ENCODE measurements around the gene METTL3. TPM values are rescaled to one million over a fixed set of nuclear protein-coding genes. Genes with fewer than 3 reads are reported as not detected.

The METTL3 gene
- total and polyA plus RNA-seq, 2 of the 13 experiments (the other 11 are each of a cell fraction or from before 2014, with no cell fraction given) = 123 to 130 TPM

DNA sequence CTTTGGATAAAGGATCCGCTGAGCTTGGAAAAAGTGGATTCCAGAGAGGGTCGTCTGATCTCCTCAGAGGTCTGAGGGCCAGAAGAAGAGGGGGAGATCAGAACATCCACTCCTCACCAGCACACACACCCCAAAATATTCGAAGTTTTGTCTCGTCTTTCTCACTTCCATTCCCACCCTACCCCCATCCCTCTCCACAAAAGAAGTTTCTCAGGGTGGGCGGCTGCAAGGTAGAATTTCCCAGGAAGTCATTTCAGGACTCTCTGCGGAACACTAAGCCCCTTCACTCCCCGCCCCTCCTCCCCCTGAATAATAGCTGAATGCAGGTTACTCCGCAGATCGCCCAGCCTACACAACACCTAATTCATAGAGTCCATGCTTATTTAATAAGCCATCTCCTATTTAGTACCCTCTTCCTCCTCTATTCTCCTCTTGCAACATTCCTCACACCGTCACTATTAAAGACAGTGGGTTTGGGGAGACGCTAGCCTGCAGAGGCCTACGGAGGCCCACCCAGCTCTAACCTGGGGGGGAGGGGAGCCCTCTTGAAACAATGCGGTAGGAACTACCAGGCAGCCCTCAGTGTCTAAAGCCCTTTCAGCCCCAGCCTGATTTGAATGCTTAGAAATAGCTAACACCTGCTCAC is 15.7 kb upstream of the METTL3 start (continued):
- TF ChIP-seq, protein P1, sequence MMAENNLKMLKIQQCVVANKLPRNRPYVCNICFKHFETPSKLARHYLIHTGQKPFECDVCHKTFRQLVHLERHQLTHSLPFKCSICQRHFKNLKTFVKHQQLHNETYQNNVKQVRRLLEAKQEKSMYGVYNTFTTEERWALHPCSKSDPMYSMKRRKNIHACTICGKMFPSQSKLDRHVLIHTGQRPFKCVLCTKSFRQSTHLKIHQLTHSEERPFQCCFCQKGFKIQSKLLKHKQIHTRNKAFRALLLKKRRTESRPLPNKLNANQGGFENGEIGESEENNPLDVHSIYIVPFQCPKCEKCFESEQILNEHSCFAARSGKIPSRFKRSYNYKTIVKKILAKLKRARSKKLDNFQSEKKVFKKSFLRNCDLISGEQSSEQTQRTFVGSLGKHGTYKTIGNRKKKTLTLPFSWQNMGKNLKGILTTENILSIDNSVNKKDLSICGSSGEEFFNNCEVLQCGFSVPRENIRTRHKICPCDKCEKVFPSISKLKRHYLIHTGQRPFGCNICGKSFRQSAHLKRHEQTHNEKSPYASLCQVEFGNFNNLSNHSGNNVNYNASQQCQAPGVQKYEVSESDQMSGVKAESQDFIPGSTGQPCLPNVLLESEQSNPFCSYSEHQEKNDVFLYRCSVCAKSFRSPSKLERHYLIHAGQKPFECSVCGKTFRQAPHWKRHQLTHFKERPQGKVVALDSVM (CRISPR knock-in tag; IDR thresholded peaks at IDR 0.05) = no peak
- 0 out of 2 replicates have a peak, but pooled peaks have one; percentile 16 for TF ChIP-seq YEATS2 (CRISPR knock-in tag; IDR thresholded peaks at IDR 0.05; ENCODE audit: borderline replicate concordance)
- no peak for TF ChIP-seq EP300 (IDR thresholded peaks at IDR 0.05; ENCODE audit: low read depth in 2 of 2, low read length in 2 of 2)
- TF ChIP-seq EP300 (CRISPR knock-in tag; IDR thresholded peaks at IDR 0.05; ENCODE audit: borderline replicate concordance) = no peak
- TF ChIP-seq, protein P2, sequence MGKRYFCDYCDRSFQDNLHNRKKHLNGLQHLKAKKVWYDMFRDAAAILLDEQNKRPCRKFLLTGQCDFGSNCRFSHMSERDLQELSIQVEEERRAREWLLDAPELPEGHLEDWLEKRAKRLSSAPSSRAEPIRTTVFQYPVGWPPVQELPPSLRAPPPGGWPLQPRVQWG (CRISPR knock-in tag; IDR thresholded peaks at IDR 0.05; ENCODE audit: borderline replicate concordance, low read depth) = no peak
- TF ChIP-seq PRMT3 (CRISPR knock-in tag; IDR thresholded peaks at IDR 0.05; ENCODE audit: borderline replicate concordance, low read depth) = no peak
- no peak for TF ChIP-seq MTA3 (CRISPR knock-in tag; IDR thresholded peaks at IDR 0.05)
- 0 out of 2 replicates have a peak, but pooled peaks have one; percentile 19 for TF ChIP-seq GATAD2A (CRISPR knock-in tag; IDR thresholded peaks at IDR 0.05)
- no peak for TF ChIP-seq TRIM24 (CRISPR knock-in tag; IDR thresholded peaks at IDR 0.05)
- no peak for TF ChIP-seq ETV5 (CRISPR knock-in tag; IDR thresholded peaks at IDR 0.05; ENCODE audit: borderline replicate concordance)
- TF ChIP-seq, protein P3, sequence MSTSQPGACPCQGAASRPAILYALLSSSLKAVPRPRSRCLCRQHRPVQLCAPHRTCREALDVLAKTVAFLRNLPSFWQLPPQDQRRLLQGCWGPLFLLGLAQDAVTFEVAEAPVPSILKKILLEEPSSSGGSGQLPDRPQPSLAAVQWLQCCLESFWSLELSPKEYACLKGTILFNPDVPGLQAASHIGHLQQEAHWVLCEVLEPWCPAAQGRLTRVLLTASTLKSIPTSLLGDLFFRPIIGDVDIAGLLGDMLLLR (CRISPR knock-in tag; IDR thresholded peaks at IDR 0.05) = no peak
- no peak for TF ChIP-seq ZNF543 (CRISPR knock-in tag; IDR thresholded peaks at IDR 0.05)
- no peak for TF ChIP-seq NKX3-1 (CRISPR knock-in tag; IDR thresholded peaks at IDR 0.05)
- TF ChIP-seq ZNF232 (CRISPR knock-in tag; IDR thresholded peaks at IDR 0.05; ENCODE audit: borderline replicate concordance) = 0 out of 2 replicates have a peak, but pooled peaks have one; percentile 28
- TF ChIP-seq, protein P4, sequence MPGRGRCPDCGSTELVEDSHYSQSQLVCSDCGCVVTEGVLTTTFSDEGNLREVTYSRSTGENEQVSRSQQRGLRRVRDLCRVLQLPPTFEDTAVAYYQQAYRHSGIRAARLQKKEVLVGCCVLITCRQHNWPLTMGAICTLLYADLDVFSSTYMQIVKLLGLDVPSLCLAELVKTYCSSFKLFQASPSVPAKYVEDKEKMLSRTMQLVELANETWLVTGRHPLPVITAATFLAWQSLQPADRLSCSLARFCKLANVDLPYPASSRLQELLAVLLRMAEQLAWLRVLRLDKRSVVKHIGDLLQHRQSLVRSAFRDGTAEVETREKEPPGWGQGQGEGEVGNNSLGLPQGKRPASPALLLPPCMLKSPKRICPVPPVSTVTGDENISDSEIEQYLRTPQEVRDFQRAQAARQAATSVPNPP (CRISPR knock-in tag; IDR thresholded peaks at IDR 0.05) = no peak
- no peak for TF ChIP-seq HDAC1 (CRISPR knock-in tag; IDR thresholded peaks at IDR 0.05)
- TF ChIP-seq, protein P5, sequence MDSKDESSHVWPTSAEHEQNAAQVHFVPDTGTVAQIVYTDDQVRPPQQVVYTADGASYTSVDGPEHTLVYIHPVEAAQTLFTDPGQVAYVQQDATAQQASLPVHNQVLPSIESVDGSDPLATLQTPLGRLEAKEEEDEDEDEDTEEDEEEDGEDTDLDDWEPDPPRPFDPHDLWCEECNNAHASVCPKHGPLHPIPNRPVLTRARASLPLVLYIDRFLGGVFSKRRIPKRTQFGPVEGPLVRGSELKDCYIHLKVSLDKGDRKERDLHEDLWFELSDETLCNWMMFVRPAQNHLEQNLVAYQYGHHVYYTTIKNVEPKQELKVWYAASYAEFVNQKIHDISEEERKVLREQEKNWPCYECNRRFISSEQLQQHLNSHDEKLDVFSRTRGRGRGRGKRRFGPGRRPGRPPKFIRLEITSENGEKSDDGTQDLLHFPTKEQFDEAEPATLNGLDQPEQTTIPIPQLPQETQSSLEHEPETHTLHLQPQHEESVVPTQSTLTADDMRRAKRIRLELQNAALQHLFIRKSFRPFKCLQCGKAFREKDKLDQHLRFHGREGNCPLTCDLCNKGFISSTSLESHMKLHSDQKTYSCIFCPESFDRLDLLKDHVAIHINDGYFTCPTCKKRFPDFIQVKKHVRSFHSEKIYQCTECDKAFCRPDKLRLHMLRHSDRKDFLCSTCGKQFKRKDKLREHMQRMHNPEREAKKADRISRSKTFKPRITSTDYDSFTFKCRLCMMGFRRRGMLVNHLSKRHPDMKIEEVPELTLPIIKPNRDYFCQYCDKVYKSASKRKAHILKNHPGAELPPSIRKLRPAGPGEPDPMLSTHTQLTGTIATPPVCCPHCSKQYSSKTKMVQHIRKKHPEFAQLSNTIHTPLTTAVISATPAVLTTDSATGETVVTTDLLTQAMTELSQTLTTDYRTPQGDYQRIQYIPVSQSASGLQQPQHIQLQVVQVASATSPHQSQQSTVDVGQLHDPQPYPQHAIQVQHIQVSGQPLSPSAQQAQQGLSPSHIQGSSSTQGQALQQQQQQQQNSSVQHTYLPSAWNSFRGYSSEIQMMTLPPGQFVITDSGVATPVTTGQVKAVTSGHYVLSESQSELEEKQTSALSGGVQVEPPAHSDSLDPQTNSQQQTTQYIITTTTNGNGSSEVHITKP (CRISPR knock-in tag; IDR thresholded peaks at IDR 0.05; ENCODE audit: low read depth) = peak; percentile 0; the same call in 1 of the 2 replicates
- peak; percentile 21; the same call in 1 of the 2 replicates for TF ChIP-seq FOXC1 (CRISPR knock-in tag; IDR thresholded peaks at IDR 0.05; ENCODE audit: borderline replicate concordance)
- no peak for TF ChIP-seq GABPB1 (CRISPR knock-in tag; IDR thresholded peaks at IDR 0.05)
- TF ChIP-seq, protein P6, sequence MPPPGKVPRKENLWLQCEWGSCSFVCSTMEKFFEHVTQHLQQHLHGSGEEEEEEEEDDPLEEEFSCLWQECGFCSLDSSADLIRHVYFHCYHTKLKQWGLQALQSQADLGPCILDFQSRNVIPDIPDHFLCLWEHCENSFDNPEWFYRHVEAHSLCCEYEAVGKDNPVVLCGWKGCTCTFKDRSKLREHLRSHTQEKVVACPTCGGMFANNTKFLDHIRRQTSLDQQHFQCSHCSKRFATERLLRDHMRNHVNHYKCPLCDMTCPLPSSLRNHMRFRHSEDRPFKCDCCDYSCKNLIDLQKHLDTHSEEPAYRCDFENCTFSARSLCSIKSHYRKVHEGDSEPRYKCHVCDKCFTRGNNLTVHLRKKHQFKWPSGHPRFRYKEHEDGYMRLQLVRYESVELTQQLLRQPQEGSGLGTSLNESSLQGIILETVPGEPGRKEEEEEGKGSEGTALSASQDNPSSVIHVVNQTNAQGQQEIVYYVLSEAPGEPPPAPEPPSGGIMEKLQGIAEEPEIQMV (CRISPR knock-in tag; IDR thresholded peaks at IDR 0.05; ENCODE audit: low read depth) = no peak
